Cerebellar nuclear complex (tissue), 1 donor: ENCODE results near the gene MAGI2.
"Not testable (repeated sequence)": the region's sequence is repeated elsewhere in the genome, so short reads cannot be mapped to it uniquely, and the experiment has no call there.

Experiments used
- DNase-seq, 2 experiments: peaks; one replicate each; lab custom pipeline; 2025; lab: John Stamatoyannopoulos, UW

MAGI2 gene

DNA sequence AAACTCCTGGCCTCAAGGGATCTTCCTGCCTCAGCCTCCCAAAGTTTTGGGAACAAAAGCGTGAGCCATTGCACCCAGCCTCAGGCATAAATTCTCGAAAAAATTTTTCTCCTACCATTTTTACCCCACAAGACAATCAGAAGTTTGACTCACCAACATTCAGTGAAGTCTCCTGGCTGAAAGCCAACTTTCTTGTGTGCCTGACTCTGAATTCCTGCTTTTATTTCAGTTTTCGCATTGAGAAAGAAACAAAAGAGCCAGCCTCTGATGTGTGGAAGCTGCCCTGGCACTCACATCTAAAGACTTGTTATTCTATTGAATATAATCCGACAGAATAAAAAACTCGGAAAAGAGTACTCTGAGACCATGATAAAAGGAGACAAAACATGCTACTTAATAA is 402.9 kb downstream of the MAGI2 start:
- DNase-seq, result no peak

DNA sequence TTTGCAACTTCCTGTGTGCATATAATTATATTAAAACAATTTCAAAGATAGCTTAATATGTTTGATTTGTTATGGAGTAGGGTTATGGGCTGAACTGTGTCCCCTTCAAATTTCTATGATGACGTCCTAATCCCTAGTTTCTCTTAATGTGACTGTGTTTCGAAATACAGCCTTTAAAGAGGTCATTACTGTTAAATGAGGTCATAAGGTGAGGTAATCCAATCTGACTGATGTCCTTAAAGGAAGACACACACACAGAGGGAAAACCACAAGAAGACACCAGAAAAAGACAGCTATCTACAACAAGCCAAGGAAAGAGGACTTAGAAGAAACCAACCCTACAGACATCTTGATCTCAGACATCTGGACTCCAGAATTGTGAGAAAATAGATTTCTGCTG is 407.4 kb downstream of the MAGI2 start:
- no peak for DNase-seq

- DNase-seq, result no peak
Measured at GRCh38 chr7:79037001-79037400, 416.5 kb downstream of the MAGI2 start.

- no peak for DNase-seq
Measured at GRCh38 chr7:79036356-79036755, 417.1 kb downstream of the MAGI2 start.

- DNase-seq, result no peak
Measured at GRCh38 chr7:79035858-79036257, 417.6 kb downstream of the MAGI2 start.

DNA sequence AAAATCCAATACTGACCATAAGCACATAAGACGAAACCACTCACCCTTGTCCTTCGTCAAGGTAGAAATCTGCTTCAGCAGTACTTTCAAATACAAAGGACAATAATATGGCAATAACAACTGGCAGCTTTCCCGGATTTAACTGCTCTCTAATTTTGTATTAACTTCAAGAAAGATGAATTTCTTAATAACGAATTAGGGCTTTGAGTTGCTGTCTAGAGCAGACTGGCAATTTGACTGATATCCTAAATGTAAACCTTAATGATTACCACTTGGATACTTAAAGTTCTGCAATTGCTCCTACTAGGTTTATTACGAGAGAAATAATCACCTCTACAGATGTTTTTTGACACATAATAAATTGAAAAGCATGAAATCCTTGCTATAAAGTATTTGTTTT is 418.7 kb downstream of the MAGI2 start:
- no peak for DNase-seq

- DNase-seq, result not testable (repeated sequence)
Measured at GRCh38 chr7:79019711-79020110, 433.8 kb downstream of the MAGI2 start.

DNA sequence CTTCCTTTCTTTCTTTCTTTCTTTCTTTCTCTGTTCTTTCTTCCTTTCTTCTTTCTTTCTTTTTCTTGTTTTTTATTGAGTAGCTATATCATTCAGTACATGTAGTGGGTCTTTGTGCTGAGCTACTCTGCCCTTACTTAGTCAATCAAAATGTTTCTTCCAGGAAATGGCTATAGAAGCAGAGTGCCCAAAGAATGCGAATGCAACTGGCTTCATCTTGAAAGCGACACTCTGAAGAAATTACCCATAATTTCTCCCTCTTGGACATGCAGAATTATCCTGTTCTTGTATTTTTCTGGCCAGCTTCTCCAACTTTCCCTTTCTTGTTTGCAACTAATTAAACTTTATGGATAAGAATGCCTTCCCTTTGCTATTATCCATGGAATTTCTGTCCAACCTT is 441.5 kb downstream of the MAGI2 start:
- no peak for DNase-seq

DNA sequence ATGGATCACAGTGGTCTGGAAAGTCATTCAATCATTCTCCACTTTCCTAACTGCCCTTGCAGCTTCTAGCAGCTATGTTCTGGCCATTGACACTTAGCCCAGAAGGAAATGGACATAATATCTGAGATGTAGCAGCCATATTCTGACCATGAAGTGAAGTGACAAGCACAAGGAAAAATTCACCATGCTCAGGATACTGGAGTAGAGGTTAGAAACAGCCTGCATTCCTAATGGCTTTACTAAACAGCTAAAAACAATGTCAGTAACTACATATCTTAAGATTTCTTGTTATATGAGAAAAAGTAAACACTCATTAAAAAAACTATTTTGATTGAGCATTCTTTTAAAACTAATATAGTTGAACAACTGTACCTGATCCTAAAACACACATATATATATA is 443.8 kb downstream of the MAGI2 start:
- DNase-seq, result no peak

GRCh38 chr7:79008786-79009185 is 444.7 kb downstream of the MAGI2 start:
- no peak for DNase-seq

DNA sequence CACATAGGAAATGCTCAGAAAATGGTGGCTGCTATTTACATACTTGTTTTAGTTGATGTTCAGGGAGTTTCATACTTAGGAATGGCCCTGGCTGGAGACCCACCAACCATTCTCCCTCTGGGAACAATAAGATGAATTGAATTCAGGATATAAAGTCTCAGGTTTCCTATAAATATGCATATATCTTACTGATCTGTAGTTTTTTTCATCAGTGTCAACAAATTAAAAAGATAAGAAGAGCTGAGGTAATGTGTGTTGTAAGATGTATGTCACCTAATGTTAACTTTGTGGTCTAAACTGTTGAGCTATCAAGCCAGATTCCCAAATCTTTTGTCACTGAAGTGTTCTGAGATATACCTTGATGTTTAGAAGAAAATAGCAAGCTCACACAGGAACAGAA is 457.5 kb downstream of the MAGI2 start:
- no peak for DNase-seq

GRCh38 chr7:78993341-78993740 is 460.1 kb downstream of the MAGI2 start:
- DNase-seq, result no peak

GRCh38 chr7:78985509-78985908 is 468.0 kb downstream of the MAGI2 start:
- no peak for DNase-seq

- no peak for DNase-seq
Measured at GRCh38 chr7:78983483-78983882, 470.0 kb downstream of the MAGI2 start.

DNA sequence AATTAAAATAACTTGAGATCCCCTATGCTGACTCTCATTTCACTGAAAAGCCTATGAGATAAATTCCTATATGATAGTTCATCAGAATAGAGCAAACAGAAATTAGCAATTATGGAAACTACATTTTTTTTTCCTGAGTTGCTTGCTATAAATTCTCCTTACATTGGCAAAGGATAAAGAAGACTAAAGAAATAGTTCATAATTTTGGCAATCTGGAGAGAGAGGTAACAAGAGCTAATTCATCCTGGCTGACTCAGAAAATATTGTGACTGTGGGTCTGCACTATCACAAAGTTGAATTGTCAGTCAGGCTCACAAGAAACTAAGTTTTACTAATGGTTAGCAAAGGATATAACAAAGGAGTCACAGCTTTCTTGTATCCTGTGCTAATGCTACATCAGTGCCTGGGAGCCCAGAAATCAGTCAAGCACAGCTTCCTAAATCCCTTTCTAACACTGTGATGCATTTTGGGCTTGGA is 483.0 kb downstream of the MAGI2 start:
- DNase-seq, result no peak

DNA sequence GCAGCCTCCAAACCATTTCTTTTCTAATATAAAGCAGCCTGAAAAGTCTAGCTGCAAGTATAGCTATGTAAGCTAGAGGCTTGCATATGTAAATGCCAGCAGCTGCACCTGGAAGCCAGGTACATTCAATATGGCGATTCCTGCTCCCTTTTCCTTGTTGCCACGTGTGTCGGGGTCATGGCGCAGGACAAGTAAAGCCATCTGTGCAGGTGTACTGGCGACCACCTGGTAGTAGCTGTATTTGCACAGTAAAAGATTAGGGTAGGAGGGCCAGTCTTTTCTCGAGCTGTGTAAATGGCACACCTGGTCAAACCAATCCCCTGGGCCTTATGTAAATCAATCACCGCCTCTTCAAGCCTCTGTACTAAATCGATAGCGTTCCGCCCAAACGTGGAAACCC is 484.5 kb downstream of the MAGI2 start:
- DNase-seq, result no peak

- not testable (repeated sequence) for DNase-seq
Measured at GRCh38 chr7:78967561-78967960, 485.9 kb downstream of the MAGI2 start.

DNA sequence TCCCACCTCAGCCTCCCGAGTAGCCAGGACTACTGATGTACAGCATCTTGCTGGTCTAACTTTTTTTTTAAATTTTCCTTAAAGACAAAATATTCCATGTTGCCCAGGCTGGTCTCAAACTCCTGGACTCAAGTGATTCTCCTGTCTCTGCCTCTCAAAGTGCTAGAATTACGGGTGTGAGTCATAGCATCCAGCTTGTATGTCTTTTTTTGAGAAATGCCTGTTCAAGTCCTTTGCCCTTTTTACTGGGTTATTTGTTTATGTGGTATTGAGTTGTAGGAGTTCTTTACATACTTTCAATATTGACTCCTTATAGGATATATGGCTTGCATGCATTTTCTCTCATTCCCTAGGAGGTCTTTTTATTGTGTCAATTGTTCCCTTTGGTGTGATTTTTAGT is 486.4 kb downstream of the MAGI2 start:
- no peak for DNase-seq

DNA sequence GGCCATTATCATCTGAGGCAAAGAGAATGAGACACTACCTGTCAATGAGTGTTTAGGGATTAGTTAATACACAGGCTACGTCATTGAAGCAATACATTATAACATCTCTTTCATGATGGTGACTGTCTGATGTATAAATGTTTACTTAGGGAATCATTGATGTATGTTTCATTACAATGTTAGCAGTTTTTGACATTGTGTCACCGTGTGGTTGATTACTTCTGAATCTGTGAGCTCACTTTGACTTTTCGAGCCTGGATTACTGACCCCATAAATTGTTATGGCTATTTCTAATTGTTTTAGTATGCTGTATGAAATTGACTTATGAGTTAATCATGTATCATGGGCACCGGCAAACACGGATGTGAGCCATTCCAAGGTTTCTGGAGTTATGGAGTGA is 494.0 kb downstream of the MAGI2 start:
- no peak for DNase-seq

DNA sequence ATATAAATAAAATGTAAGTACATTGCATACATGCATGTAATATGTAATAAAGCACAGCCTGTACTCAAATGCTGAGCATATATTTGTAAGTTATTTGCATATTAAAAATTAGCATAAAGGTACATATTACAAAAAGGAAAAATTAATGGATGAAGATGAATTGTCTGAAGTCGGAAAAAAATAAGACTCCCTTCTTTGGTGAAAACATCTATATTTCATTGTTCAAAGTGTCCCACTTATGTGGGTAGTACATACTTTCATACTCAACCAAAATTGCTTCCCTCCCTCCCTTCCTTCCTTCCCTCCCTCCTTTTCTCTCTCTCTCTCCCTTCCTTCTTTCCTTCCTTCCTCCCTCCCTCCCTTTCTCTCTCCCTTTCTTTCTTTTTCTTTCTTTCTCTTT is 498.1 kb downstream of the MAGI2 start:
- no peak for DNase-seq

GRCh38 chr7:78953726-78954363 is 499.6 kb downstream of the MAGI2 start:
- DNase-seq, result no peak

DNA sequence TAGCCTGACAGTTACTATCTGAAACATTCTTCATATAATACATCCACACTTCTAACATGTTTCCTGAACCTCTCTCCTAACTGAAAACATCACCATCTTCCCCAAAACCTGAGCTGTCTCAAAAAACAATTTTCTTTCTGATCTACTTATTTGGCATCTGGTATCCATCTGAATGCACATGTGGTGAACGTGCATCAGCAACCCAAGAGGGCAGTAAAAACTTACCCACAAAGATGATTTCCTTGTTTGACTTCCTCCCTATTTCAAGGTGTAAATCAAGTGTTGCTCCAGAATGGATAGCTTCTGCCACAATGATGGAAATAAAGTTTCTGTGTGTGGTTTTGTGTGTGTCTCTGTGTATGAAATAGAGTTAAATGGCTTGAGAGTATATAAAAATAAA is 500.4 kb downstream of the MAGI2 start:
- no peak for DNase-seq

DNA sequence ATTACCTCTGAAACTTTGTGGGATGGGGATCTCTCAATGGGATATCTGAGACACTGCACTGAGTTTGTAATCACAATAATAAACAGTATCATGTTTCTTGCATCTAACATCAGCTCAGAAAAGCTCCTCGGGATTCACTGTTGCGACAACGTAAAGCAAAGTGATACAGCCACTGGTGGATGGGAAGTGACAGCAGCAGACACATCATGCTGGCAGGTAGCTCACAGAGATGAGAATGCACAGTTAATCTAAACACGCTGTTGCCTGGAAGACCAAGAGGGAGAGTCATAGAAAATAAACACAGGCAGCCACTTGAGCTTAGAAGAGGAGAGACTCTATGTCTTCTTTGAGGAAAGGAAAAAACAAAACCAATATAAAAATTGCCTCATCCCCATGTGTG is 513.8 kb downstream of the MAGI2 start:
- DNase-seq, result no peak

- no peak for DNase-seq
Measured at GRCh38 chr7:78924581-78924980, 528.9 kb downstream of the MAGI2 start.

DNA sequence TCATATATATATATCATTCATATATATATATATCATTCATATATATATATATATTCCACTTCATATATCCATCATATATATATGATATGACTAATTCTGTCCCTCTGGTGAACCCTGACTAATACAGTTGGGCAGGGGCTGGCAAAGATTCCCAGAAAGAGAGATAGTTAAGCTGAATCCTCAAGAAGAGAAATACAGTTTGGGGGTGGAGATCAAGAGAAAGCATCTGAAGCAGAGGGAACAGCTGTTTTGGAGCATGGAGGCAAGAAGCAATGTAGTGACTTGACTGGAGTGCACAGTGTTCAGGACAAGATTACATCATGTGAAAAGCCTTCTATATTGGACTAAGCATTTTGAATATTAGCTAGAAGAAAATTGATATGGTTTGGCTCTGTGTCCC is 540.7 kb downstream of the MAGI2 start:
- no peak for DNase-seq
